Activated T-cell treated with anti-CD3 and anti-CD28 coated beads for 1 hour (primary cell): ENCODE results near the gene ETS1.

Source experiments
- DNase-seq: peaks from one replicate; pipeline ENCODE4 v3.0.0-alpha.2; 2020; ENCODE audit warnings: low read depth

The ETS1 gene

DNA sequence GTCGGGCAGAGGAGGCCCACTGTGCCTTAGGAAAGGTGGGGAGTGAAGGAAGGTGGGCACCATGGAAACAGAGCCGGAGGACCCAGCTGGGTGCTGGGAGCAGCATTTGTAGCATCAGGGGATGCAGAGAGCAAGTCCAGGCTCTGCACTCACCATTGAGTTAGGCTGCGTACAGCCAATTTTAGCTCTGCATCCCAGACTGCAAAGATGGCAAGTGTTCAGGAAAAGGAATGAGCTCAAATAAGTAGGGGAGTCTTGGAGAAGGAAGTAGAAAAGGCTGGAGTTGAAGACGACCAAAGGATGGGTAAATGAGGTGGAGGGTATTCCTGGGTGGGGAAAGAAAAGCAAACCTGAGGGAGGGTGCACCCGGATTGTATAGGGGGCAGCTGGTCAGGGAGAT is 31.6 kb upstream of the ETS1 start:
- no peak for DNase-seq

DNA sequence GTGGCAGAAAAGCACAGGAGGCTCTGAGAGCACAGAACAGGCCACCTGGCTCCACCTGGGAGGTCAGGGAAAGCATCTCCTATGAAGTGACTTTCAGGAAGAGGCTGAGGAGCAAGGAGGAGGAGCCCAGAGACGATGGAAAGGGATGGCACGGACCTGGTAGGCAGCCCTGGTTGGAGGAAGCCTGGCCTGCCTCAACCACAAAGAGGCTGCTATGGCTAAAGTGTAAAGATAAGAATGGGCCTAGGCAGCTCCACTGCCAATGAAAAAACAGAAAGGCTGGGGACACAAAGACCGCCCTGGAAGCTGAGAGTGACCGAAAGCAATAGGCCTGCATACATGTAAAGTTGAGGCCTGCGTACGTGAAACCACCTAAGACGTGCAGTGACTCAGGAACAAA is 31.2 kb upstream of the ETS1 start:
- no peak for DNase-seq

DNA sequence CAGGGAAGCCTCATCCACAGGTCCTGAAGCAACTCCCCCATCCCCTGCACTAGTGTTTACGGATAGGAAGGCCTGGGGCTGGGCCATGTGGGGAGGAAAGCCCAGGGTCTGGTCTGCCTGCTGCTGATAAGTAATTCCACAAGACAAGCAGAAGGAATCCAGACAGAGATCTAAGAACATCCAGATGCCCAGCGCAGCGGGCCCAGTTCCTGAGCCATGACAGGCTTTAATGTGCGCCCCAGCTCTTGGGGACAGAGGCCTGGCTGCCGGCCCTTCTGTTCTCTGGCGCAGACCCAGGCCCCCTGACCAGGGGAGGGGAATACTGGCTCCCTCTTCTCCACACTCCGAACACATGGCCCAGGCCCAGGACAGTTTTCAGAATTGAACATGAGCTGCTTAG is 28.8 kb upstream of the ETS1 start:
- DNase-seq = no peak

DNA sequence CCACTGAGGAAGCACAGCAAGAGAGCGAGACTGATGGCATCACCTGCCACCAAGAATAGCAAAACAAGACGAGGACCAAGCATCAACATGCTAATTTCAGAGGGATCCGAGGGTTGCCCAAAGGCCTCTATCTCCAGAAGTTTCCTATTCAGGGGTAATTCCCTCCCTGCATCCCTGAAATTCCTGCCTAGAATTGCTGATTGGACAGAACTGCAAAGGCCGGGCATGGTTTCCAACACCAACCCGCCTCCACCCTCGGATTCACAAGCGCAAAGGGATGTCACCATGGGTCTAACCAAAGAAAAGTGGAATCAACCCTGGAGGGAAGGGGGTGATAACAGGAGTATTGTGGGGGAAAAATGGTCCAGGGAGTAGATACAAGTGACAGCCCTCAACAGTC is 28.3 kb upstream of the ETS1 start:
- no peak for DNase-seq

DNA sequence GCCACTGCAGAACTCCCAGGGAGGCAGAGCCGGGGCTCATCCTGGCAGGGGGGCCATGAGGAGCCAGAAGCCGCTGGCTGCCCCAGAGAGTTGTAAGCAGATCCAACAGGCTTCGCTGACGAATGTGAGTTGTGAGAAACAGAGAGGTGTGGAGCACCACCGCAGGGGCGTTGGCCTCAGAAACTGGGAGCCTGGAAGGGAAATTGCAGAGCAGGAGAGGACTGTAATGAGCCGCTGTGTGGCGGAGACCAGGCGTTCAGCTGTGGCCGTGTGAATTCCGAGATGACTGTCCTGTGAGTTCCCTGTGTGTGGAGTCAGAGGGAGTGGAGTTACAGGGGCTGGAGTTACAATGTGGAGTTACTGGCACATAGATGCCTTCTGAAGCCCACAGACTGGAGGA is 27.7 kb upstream of the ETS1 start:
- DNase-seq = no peak

DNA sequence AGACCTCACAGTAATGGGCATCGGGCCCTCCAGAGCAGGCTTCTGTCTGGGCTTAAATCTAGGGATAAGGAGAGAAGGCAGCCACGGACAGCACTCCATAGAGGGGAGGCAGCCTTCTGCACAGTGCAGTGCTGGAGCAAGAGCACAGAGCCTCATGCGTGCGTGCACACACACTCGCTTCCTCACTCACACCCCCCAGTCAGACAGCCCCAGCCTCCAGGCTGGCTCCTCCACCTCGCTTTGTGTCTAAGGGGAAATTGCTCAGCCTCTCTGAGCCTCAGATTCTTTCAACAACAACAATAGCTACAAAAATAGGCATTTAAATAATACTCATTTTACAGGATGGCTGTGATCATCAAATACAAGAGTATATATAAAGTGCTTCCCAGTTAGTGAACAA is 26.7 kb upstream of the ETS1 start:
- no peak for DNase-seq

DNA sequence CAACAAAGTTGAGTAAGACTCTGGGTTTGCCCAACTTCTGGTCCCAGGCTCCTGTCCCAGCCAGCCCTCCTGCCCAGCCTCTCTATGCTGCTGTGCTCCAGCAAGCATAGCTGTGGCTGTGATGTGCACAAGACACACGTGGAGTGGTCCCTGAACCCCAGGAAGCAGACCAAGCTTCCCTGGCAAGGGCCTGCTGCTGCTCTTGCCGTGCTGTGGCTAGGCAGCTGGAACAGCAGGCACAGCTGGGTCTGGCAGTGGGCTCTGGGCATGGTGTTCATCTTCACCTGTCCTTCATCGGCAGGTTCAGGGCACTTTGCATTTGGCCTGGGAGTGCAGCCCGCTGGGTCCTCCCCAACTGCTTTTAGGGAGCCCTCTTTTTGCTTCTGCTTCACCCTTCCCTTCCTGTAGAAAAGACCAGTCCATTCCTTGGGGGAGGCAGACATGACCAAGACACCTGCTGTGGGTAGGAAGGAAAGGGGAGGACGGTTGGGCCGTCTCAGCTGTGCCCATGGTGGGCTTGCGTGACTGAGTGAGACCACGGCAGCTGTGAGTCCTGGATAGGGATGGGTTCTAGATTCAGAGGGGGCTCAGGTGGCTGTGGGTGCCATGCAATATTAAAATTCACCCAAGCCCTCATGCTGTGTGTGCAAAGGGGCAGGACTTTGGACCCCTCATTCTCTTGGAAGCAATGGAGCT is 26.1 kb upstream of the ETS1 start:
- DNase-seq = no peak

DNA sequence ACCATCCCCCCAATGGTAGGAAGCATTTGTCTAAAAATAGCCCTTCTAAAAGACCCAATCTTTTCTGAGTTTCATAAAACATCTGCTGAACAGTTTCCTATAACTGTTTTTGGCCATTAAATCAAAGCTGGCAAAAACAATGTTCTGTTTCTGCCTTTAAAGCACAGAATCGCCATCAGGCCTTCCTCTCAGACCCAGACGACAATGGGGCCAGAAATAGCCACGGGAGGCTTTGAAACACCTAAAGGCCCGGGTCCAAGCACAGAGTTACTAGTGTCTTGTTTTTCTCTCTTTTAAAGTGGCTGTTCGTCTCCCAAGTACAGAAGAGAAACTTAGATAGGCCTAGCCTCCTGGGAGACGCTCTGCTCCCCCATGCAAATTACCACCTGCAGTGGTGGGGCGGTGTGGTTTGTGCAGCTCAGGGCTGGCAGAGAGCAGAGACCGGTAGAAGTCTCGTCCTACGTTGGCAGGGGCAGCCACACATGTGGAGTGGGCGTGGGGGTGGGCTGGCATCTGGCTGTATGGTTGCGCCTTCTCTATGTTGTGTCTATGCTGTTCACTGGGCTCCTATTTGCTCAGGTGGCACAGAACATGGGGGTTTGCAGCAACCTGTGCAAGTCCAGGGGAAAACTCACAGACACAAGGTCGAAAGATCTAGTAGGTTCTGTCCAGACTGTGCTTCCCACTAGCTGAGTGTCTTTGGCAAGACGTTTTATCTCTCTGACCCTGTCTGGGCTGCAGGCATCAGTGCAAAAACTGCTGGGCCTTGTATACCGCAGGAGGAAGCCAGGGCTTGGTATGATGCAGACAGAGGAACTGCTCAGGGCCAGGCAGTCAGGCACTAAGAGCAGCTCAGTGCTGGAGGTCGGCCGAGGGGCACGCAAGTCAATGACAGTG is 23.6 kb upstream of the ETS1 start:
- DNase-seq = peak; percentile 51

DNA sequence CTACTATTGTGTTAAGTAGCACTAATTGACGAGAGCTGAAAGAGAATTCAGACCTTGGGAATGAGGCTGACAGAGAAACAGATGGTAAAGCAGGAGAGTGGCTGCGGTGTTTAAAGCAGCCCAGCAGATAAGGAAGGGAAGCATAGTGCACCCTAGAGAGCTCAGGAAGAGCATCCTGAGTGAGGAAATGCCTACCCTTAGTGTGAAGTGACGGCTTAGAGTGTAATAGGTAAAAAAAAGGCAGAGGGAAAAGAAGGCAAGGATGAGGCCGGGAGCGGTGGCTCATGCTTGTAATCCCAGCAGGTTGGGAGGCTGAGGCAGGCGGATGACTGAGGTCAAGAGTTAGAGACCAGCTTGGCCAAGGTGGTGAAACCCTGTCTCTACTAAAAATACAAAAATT is 22.4 kb upstream of the ETS1 start:
- no peak for DNase-seq

DNA sequence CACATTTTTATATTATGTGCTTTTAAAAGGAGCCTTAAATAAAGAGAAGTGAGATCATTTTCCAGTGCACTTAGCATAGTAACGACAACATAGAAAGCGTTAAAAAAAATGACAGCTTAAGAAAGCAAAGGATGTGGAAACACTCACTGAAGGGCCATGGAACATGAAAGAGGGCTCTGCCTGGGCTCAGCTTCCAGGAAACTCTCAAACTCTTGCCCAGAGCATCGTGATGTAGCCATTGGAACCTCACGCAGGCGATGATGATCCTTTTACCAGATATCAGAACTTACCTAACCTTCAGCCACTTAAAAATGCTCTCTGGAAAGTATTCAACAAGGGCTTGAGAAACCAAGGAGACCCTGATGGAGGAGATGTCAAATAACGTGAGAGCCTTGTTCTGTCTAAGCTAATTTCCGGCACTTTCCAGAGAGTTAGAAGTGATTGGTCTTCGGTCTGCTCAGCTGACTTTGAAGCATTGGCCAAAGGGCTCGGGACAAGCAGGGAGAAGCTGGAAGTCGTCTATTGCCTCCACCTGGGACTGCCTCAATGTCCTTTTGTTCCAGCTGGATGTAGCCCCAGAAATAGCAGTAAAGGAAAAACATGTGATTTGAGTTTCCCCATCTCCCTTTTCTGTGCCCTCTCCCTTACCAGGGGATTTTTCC is 21.5 kb upstream of the ETS1 start:
- no peak for DNase-seq

DNA sequence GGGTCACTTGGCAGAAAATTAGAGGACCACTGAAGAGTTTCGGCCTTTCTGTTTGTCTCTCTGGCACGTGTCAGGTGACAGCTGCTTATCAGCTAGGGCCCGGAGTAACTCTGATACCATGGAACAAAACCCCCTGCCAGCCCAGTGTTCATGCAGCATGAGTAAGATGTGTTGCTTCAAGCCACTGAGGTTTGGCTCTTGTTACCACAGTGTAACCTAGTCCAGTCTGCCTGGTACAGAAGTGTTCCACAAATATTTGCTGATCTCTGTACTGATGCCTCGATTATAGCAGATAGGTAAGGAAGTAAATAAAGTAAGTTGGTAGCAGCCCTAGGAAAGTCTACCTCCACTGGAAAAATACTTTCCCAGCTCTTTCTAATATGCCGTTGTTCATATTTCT is 20.5 kb upstream of the ETS1 start:
- DNase-seq = no peak

DNA sequence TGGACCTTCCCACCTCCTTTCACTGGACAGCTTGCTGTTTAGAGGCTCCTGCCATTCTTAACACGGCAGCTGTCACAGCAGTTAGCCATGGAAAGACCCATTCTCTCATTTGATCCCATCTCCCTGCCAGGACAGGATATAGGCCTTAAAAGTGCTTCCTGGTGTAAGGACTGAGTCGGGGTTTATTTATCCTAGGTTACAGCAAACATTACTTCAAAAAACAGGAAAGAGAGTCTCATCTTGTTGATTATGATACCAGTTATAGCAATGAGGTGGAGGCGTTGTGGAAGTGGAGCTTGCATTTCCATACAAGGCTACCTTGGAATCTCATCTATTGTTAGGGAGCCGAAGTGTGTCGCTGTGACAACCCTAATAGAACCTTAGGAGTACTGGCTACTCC is 17.4 kb upstream of the ETS1 start:
- DNase-seq = no peak

DNA sequence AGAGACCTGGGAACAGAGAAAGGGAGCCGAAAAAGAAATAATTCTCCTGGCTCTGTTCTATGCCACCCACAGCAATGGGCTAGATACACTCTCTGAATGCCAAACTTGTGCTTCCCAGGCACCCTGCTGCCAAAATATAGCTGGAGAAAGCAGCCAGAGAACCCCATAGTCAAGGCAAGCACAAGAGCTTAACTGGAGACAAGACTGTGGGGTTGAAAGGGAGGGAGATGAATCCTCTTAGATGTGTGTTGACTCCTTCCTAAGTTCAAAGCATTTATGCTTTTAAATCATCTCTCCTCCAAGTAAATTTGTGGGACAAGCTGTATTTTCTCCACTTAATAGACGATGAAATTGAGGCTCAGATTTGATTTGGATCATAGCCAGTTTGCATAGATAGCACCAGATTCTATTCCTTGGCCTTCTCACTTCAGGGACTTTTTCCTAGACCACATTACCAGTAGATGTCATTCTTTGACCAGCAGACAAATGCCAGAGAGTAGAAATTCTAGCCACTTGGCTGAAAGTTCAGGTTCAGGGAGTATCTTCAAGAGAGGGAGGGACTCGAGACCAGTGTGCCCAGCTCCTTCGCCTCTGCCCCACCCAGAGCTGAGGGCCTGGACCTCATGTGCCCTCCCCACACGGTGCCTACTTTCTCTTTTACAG is 16.5 kb upstream of the ETS1 start:
- DNase-seq = no peak

DNA sequence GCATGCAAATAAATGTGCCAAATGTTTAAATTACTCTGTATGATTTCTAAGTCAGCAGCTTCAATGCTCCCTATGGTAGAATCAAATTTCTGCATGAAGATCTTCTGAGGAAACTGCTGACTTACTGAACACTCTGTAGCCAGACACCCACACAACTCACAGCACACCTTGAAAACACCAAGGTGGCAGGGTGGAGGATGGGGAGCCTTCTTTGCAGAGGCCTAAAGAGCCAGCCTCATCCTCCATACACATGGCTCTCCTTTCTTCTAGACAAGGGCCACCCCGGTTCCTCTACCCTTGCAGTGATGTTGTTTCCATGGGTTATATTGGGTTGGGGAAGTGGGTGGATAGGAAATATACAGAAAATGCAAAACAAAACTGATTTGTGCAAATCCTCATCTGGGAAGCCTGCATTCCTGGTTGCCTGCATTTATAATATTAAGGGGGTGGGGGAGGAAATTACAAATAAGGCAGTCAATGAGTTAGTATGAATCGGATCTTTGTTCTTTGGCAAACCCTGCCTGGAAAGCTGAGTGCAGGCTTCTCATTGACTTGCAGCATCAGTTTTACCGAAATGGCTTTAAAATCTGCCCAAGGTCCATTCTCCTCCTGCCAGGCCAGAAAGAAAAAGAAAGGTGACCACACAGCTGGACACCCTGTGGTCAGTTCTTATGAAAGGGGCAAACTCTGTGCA is 15.8 kb upstream of the ETS1 start:
- DNase-seq = no peak

DNA sequence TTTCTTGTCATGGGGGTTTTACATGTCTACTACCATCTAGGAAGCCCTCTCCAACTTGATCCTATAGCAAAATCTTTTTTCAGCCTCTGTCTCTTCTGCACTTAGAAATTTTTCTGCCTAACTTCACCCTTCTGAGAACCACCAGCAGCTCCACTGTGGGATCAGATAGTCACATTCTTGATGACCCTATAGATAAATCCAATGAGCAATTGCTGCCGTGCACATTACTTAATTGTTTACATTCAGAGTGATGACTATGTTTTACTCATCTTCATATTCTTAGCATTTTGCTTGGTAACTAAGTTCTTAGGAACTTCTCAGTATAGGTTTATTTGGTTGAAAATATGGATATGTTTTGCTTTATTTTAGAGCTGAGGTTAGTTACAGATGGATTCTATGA is 12.4 kb upstream of the ETS1 start:
- DNase-seq = no peak

DNA sequence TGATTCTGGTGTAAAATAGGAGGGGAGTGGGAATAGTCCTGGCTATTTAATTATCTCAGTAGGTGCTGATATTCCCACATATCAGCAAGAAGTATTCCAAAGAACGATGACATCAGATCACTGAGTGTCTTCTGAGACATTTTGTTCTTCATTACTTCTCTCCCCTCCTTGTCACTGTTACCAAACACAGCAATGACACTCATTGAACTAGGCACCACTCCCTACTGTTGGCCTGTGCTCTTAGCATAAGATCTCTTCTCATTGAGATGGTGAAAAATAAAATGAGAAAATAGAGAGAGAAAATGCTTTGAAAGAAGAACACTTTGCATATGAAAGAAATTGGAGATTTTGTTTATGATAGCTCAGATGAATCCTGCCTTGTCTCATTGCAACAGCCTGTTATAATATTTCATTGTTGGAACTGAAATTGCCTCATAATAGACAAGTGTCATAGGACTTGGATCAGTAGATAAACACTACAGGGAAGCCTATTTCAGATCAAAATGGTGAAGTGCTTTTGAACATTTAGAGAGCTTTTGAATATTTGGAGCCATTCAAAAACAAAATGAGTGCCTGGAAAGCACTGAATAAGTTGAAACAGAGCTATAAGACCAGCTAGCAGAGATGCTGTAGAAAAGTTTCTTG is 11.3 kb upstream of the ETS1 start:
- no peak for DNase-seq

DNA sequence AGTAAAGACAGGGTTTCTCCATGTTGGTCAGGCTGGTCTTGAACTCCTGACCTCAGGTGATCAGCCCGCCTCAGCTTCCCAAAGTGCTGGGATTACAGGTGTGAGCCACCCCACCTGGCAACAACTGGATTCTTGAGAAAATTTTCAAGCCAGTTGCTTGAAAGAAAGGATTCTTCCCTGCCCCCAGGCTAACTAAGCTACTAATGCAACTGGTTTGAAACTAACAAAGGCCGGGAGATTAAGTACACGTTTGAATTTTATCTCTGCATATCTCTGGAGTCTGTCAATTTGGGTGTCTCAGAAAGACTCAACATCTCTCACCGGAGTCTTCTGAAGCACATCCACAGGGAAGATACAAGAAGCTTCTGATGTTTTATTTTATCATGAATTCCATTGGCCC is 10.7 kb upstream of the ETS1 start:
- DNase-seq = no peak

DNA sequence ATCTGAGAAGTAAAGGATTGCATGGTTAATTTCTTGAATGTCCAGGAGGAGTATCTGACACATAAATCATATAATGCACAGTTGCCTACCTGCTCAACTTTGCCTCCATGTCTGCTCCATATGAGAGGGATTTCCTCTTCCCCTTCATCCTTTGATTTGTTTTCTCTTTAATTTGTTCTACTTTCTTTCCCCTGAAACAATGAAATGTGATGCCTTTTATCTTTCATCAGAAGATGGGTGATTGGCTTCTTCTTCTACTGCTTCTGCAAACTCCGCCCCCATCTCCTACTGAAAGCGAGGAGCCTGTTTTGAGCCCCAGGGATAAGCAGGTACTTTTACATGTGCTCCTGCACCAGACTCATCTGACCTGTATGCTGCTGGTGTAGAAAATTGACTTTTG is 9.9 kb upstream of the ETS1 start:
- no peak for DNase-seq

DNA sequence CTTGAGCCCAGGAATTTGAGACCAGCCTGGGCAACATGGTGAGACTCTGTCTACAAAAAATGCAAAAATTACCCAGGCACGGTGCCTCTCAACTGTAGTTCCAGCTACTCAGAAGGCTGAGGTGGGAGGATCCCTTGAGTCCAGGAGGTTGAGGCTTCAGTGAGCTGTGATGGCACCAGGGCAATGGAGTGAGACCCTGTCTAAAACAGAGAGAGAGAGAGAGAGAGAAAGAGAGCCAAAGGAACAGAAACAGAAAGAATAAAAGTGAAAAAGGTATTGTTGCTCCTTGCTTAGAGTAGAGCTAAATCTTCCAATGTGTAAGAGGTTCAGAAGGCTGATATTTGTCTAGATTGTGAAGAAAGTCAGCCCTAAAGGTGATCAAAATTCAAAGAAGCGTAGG is 8.9 kb upstream of the ETS1 start:
- DNase-seq = no peak

DNA sequence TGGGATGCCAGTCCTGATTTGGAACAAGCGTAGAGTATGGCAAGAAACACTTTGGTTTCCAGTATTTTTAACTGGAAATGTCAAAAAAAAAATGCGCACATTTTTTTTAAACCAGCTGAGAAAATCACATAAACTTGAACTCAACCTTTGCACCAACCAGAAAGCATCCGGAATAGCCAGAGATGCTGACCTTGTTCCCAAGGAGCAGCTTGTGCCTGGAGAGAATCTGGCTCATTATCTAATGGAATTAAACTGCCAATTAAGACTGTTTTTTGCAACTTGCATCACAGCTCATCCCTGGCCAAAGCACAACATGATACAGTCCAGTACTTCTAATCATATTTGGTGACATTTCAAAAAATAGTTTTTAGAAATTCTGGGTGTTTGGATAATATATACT is 8.4 kb upstream of the ETS1 start:
- DNase-seq = no peak

DNA sequence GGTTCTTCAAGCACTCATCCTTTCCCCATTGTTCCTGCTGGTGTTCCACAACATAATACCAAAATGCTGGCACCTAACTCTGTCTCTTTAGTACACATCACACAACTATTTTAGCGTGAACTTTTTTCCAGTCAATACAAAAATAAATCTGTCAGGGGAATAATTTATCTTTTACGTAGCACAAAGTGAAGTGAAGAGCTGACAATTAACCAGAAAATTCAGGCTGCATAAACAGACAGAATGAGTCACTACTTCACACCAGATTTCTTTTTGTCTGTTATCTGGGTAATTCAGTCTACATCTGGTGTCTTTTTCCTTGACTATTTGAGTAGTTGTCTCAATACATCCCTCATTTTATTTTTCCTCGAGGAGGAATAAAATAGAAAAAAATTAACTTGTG is 7.9 kb upstream of the ETS1 start:
- no peak for DNase-seq

DNA sequence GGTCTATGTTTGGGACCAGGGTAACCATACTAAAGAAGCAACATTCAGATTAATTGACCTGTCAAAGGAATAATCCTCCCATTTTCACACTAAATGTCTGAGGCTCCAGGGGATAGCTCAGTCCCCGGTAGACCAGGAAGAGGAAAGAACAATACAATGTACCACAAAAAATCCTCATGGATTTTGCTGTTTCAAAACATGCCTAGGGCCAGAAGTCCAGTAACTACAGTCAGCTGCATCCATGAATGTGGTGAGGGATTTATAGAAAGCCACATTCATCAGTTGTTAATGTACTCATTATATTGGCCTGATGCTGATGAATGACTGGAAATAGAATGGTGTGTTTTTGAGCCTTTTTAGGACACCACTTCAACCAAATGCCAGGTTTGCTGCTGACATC is 6.9 kb upstream of the ETS1 start:
- no peak for DNase-seq
